Suprapubic skin (tissue), 3 donors: Measurements from ENCODE around the gene CKB.

Experiments used
- POLR2A ChIP-seq, 2 donors: fragments of 450-650 bp; IDR thresholded peaks; one replicate each; pipeline ENCODE4 v1.6.1; 2017; ENCODE audit warnings: antibody characterized with exemption in 2 of 2, mild to moderate bottlenecking in 2 of 2, moderate library complexity in 2 of 2
- TF ChIP-seq, protein P1 (sequence below), 2 donors: fragments of 200-600 bp in 1 of 2; fragments of 450-650 bp in 1 of 2; sonication (generic) in 1 of 2; IDR thresholded peaks; one replicate each; pipeline ENCODE4 v1.5.1; 2016 to 2019; ENCODE audit warnings: antibody characterized with exemption in 2 of 2, mild to moderate bottlenecking in 1 of 2, moderate library complexity in 1 of 2

DNA sequence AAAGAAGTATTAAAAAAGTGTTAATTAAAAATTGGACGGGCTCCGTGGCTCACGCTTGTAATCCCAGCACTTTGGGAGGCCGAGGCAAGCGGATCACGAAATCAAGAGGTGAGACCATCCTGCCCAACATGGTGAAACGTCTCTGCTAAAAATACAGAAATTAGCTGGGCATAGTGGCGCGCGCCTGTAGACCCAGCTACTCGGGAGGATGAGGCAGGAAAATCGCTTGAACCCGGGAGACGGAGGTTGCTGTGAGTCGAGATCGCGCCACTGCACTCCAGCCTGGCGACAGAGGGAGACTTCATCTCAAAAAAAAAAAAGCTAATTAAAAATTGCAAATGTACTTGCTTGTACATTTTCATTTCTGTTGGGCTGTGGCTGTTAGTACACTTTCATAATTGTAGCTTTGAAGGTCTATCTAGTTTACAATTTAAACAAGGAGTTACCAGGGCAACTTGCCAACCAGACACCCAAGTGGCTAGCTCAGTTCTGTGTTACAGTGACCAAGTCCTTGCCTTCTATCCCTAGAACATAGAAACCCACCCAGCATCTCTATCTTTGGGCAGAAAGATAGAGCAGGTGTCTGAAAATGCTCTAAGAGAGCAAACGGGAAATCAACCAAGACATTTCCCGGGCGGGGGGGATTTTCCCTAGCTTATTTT lies 41.3 kb upstream of the CKB start:
- TF ChIP-seq, protein P1, sequence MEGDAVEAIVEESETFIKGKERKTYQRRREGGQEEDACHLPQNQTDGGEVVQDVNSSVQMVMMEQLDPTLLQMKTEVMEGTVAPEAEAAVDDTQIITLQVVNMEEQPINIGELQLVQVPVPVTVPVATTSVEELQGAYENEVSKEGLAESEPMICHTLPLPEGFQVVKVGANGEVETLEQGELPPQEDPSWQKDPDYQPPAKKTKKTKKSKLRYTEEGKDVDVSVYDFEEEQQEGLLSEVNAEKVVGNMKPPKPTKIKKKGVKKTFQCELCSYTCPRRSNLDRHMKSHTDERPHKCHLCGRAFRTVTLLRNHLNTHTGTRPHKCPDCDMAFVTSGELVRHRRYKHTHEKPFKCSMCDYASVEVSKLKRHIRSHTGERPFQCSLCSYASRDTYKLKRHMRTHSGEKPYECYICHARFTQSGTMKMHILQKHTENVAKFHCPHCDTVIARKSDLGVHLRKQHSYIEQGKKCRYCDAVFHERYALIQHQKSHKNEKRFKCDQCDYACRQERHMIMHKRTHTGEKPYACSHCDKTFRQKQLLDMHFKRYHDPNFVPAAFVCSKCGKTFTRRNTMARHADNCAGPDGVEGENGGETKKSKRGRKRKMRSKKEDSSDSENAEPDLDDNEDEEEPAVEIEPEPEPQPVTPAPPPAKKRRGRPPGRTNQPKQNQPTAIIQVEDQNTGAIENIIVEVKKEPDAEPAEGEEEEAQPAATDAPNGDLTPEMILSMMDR (IDR thresholded peaks at IDR 0.05) = no peak
- no peak for TF ChIP-seq POLR2A (IDR thresholded peaks at IDR 0.05)
